Stimulated activated CD4-positive, alpha-beta T cell treated with anti-CD3 and anti-CD28 coated beads, Interleukin-1b, Interleukin-23, amount 100 ng/mL, for 1 hour (primary cell): ENCODE results near the gene NYAP2.

Experiments used
- DNase-seq, 2 donors: peaks; one replicate each; pipeline ENCODE4 v3.0.0-alpha.2; 2020; ENCODE audit warnings: low read depth in 2 of 2

The NYAP2 gene

DNA sequence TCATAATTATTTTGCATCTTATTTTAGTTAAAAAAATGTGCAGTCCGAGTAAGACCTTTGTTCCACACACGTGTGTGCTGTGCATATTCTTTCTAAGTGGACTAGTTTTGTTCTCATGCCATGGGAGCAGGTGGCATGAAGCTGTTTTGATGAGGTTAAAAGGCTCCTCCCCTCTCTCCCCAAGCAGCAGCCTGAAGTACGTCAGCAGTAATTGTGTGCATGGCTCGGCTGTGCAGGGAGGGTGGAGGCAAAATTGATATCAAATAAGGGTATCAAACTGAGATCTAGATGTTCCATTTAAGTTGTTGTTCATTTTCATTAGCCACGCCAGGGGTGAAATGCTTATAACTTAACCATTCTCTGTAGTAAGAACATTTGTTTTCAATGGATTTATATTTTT, at the start of gene NYAP2:
NYAP2 (plus strand) TSS at position 207 of the 400 bp plus-strand sequence. CDS start 9,171 bp downstream, outside the sequence.
- DNase-seq = no peak

DNA sequence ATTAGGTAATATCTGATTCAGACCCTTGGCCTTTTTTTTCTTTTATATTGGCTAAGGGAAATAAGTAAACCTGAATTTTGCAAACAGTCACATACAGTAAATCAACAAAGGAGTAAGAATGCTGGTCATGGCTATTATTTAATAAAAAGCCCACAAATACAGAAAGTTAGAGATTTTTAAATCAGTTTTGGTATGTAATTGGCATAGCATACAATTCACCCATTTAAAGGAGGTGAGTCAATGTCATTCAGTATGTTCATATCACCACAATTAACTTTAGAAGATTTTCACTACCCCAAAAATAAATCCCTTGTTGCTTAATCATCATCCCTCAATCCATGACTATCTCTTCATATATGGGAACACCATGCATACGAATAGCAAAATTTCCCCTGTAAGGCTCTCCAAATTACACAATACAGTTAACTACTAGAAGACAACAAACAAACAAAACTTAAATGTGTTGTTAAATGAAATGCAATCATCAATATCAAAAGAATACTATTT, 45.9 kb upstream of the NYAP2 start:
- no peak for DNase-seq

DNA sequence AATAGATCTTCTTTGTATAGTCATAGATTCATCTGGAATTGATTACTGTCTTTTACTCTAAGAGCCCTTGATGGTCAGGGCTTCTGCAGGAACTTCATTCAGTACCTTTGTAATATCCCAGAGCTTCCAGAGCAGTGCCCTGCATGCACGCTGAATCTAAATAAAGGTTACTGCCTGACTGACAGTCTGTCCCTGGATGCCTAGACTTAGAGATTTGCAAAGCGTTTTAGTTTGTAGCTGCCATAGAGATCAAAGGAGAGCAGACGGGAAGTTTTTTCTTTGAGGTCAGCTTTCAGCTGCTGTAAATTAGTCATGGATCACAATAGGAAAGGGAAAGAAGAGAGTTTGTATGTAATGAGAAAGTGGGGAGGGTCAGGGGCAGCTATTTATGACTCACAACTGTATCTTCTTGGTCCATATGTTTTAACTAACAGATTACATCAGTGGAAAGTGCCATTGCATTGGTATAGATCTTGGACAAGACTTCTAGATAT, 45.2 kb upstream of the NYAP2 start:
- no peak for DNase-seq

DNA sequence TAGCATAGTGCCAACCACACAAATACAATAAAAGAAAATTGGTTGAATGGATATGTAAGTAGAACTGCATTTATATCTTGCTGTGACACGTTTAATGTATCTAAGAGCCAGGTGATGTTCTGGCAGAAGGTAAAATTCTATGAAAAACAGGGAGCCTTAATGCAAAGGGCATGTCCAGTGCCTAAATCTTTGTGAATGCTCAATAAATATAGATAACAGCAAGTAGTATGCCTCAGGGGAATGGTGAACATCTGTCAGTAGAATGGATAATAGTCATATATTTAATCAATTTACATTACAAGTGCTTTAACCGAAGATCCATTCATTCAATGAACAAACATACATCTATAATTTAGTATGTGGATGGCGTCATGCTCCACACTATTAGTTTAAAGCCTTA, 43.7 kb upstream of the NYAP2 start:
- DNase-seq = no peak

DNA sequence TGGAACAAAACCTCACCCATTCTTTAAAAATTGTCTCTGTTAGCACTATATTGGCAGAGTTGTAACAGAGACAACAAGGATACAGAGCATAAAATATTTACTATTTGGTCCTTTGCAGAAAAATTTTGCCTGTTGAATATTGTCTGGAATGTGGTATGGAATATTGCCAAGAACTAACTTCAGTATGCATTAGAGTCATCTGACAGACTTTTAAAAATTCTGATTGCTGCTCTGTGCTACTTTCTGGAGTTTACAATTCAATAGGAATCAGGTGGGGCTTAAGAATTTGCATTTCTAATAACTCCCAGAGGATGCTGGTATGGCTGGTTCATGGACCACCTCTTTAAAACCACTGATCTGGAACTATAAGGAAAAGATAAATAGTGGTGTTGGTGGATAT, 32.8 kb upstream of the NYAP2 start:
- DNase-seq = no peak

- DNase-seq = no peak
Observed at GRCh38 chr2:225367482-225367881, 32.0 kb upstream of the NYAP2 start.

DNA sequence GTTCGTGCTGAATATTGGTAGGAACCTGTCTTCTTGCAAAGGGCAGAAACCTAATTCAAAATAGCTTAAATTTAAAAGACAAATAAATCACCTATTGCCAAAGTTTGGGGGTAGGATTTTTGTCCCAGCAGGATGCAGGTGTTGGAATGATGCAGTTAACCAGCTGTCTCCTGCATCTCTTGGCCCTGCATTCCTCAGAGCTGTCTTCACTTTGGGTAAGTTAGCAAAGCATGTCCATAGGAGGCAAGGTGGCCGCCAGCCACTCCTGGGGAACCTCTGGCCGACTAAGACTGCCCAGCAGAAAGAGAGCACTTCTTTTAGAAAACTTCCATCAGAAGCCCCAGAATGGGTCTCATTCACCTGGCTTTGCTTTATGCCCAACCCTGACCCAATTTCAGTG, 20.5 kb upstream of the NYAP2 start:
- no peak for DNase-seq

GRCh38 chr2:225379856-225380255, 19.7 kb upstream of the NYAP2 start:
- no peak for DNase-seq

DNA sequence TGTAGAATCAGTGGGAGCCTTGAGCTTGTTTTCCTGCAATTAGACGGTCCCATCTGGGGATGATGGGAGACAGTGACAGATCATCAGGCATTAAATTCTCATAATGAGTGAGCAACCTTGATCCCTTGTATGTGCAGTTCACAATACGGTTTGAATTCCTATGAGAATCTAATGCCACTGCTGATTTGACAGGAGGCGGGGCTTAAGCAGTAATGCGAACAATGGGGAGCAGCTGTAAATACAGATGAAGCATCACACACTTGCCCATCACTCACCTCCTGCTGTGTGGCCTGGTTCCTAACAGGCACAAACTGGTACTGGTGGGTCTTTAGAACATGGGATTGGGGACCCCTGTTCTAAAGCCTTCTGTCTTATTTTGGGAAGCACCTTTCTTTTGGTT, 17.9 kb upstream of the NYAP2 start:
- no peak for DNase-seq

DNA sequence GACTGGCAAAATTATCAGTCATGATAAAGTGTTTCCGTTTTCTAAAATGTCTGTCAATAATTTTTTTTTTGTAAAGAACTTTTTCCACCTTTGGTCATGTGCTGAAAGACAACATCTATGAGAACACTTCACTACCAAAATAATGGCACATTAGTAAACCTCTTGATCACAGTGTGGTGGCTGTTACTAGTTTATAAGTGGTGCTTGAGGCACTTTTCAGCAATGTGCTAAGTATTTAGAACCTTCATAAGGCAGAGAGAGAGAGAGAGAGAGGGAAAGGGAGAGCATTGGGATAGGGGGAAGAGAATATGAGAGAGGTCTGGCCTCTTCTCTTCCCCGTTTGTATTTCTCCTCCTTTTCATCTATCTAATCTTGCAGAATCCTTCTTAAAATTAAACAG, 1.1 kb upstream of the NYAP2 start:
- no peak for DNase-seq

DNA sequence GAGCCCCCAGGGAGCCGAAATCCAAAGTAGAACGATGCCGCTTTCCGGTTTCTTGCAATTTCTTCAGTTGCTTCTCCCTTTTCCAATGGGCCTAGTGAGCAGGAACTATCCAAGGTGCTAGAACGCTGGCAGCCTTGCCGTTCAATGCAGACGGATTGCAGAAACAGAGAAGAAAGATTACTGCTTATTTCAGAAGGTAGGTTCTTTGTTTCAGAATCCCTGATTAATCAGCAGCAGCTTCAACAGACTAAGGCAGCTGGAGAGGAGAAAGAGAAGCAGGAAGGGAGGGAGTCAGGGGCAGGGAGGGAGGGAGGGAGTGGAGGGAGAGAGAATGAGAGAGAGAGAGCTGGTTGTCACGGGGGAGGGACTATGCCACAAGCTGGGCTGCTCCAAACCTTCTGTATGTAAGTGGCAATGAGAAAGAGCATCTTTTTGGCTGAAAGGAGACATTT, 576 bp downstream of the NYAP2 start:
- no peak for DNase-seq

DNA sequence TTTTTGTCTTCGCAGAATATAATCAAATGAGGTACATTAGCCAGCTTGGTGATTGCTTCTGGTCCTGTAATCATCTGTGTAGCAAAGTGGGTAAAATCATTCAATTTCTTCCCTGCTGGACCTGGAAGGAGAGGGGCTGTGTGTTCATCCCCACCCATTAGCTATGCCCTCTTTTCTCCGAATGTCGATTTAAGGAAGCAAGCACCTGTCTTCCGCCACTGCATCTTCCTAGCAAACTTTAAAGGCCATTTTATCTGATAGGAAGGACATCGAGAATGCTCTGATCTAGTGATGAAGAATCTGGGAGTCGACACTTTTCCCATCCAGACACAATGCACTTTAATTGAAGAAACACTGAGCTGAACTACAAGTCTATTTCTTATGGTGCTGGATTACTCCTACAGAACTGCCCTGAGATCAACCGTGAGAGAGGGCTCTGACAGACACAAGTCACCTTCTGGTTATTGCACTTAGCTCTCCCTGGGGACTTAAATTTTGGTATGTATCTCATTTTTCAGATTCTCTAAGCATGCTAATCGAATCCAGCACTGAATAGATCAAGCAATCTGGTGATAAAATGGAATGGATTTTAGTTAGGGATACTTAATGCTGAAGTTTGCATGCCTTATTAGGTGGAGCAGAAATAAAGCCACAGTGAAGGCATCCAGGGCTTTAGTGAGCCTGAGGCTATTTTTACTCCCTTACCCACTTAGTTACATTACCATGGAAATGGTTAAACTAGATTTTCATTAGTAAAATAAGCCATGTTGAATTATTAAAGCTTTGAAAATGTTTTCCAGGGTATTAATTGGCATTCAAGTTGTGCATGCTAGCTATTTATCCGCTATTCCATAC, 1.3 kb downstream of the NYAP2 start:
- no peak for DNase-seq

- DNase-seq = no peak
Observed at GRCh38 chr2:225402210-225402776, 2.8 kb downstream of the NYAP2 start.

DNA sequence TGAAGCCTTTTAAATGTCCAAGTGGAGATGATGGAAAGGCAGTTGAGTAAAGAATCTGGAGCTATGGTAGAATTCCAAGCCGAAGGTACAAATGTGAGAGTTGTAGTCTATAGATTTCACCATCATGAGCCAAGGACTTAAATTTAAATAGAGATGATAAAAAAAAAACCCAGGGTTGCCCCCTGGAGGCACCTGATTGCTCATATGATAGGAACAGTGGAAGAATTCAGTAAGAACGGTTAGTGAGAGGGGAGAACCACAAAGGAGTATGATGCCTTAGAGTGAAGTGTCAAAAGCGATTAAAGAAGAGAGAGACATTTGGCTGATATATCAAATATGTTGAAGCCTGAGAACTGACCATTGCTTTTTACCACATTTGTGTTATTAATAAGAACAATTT, 11.9 kb downstream of the NYAP2 start:
- DNase-seq = no peak

GRCh38 chr2:225413786-225414185, 14.3 kb downstream of the NYAP2 start:
- DNase-seq = no peak

DNA sequence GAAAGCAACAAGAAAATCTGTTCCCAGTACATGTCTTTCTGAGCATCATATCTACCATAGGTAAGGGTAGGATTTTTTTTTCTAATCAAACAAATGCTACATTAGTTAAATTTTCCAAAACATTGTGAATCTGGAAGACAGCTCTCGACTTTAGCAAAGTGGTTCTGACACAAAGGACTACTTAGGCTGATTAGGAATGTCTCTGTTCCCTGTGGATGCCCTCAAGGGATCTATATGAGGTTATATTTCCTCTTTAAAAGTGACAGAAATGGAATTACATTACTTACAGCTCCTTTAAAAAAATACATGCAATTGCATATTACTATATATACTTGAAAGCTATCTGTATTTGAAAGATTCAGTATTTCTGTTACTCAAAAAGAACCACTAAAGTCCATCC, 15.4 kb downstream of the NYAP2 start:
- DNase-seq = no peak

GRCh38 chr2:225415341-225415740, 15.8 kb downstream of the NYAP2 start:
- no peak for DNase-seq

- no peak for DNase-seq
Observed at GRCh38 chr2:225415792-225416191, 16.3 kb downstream of the NYAP2 start.

GRCh38 chr2:225416616-225417367, 17.3 kb downstream of the NYAP2 start:
- no peak for DNase-seq

GRCh38 chr2:225419033-225419432, 19.5 kb downstream of the NYAP2 start:
- no peak for DNase-seq

- no peak for DNase-seq
Observed at GRCh38 chr2:225422145-225422544, 22.6 kb downstream of the NYAP2 start.

GRCh38 chr2:225425284-225425683, 25.8 kb downstream of the NYAP2 start:
- no peak for DNase-seq
